Mesenchymal stem cell (in vitro differentiated cells and primary cell): Measurements from ENCODE around the gene PCSK9.

Experiments used
- DNase-seq: peaks from one replicate; pipeline ENCODE4 v3.0.0-alpha.2; 2013
- H2AFZ ChIP-seq: one replicate; pipeline ENCODE4 v1.6.1; 2013; ENCODE audit warnings: low read depth, mild to moderate bottlenecking, control low read depth, inconsistent platforms, low read length, moderate library complexity
- H2AK5ac ChIP-seq: 2 replicates; pipeline ENCODE4 v1.6.1; 2013; ENCODE audit warnings: low read length, moderate library complexity, mild to moderate bottlenecking, inconsistent platforms; ENCODE audit not compliant: severe bottlenecking
- H2BK120ac ChIP-seq: one replicate; pipeline ENCODE4 v1.6.1; 2013; ENCODE audit warnings: low read depth, mild to moderate bottlenecking, inconsistent platforms, low read length, moderate library complexity
- H2BK12ac ChIP-seq, 2 experiments: one replicate each; pipeline ENCODE4 v1.6.1; 2013; ENCODE audit warnings: inconsistent platforms in 2 of 2, low read length in 2 of 2, mild to moderate bottlenecking in 2 of 2, moderate library complexity in 2 of 2, control low read depth in 1 of 2
- H2BK15ac ChIP-seq: one replicate; pipeline ENCODE4 v1.6.1; 2013; ENCODE audit warnings: mild to moderate bottlenecking, low read depth, inconsistent platforms; ENCODE audit not compliant: poor library complexity, severe bottlenecking
- H2BK5ac ChIP-seq: 2 replicates; pipeline ENCODE4 v1.6.1; 2013; ENCODE audit warnings: low read depth, mild to moderate bottlenecking, low read length, control low read depth, inconsistent platforms; ENCODE audit not compliant: poor library complexity, severe bottlenecking
- H3K14ac ChIP-seq, 2 experiments: one replicate each; pipeline ENCODE4 v1.6.1; 2013; ENCODE audit warnings: inconsistent platforms in 2 of 2, low read length in 2 of 2, control low read depth in 1 of 2, mild to moderate bottlenecking in 1 of 2, moderate library complexity in 1 of 2
- H3K18ac ChIP-seq, 2 experiments: one replicate each; pipeline ENCODE4 v1.6.1; 2013; ENCODE audit warnings: inconsistent platforms in 2 of 2, low read length in 2 of 2, control low read depth in 1 of 2, low read depth in 1 of 2, mild to moderate bottlenecking in 1 of 2
- H3K23ac ChIP-seq, 2 experiments: one replicate each; pipeline ENCODE4 v1.6.1; 2013; ENCODE audit warnings: inconsistent platforms in 2 of 2, low read length in 2 of 2, mild to moderate bottlenecking in 2 of 2, moderate library complexity in 2 of 2, control low read depth in 1 of 2
- H3K27ac ChIP-seq: 2 replicates; pipeline ENCODE4 v1.5.1; 2013; ENCODE audit warnings: mild to moderate bottlenecking, moderate library complexity, low read length, control low read depth, inconsistent platforms; ENCODE audit not compliant: poor library complexity, severe bottlenecking
- H3K27me3 ChIP-seq, 2 experiments: 2 replicates each; pipeline versions ENCODE4 v1.6.1 to v1.7.0; 2013; ENCODE audit warnings: low read length in 2 of 2, mild to moderate bottlenecking in 2 of 2, moderate library complexity in 2 of 2, control low read depth in 1 of 2, inconsistent platforms in 1 of 2; ENCODE audit not compliant: control insufficient read depth in 1 of 2, insufficient read depth in 1 of 2
- H3K36me3 ChIP-seq, 2 experiments: 2 replicates each; pipeline versions ENCODE4 v1.6.1 to v1.7.0; 2013; ENCODE audit warnings: low read length in 2 of 2, control low read depth in 1 of 2, inconsistent platforms in 1 of 2, low read depth in 1 of 2, mild to moderate bottlenecking in 1 of 2; ENCODE audit not compliant: insufficient read depth in 2 of 2, control insufficient read depth in 1 of 2
- H3K4ac ChIP-seq, 2 experiments: one replicate each; pipeline ENCODE4 v1.6.1; 2013; ENCODE audit warnings: inconsistent platforms in 2 of 2, low read length in 2 of 2, mild to moderate bottlenecking in 2 of 2, moderate library complexity in 2 of 2, control low read depth in 1 of 2, low read depth in 1 of 2
- H3K4me1 ChIP-seq: 2 replicates; pipeline ENCODE4 v1.6.1; 2013; ENCODE audit warnings: low read depth, low read length, control low read depth; ENCODE audit not compliant: control insufficient read depth, insufficient read depth
- H3K4me2 ChIP-seq: 2 replicates; pipeline ENCODE4 v1.6.1; 2013; ENCODE audit warnings: low read length, mild to moderate bottlenecking, inconsistent platforms; ENCODE audit not compliant: poor library complexity, severe bottlenecking
- H3K4me3 ChIP-seq, 2 experiments: 2 replicates each; pipeline versions ENCODE4 v1.5.1 to v1.7.0; 2013; ENCODE audit warnings: low read length in 2 of 2, mild to moderate bottlenecking in 2 of 2, control low read depth in 1 of 2, low read depth in 1 of 2; ENCODE audit not compliant: insufficient read depth in 1 of 2
- H3K79me1 ChIP-seq: replicated peaks from 2 replicates; pipeline ENCODE4 v1.6.1; 2013; ENCODE audit warnings: mild to moderate bottlenecking, control low read depth, low read length, inconsistent platforms; ENCODE audit not compliant: poor library complexity, severe bottlenecking
- H3K9ac ChIP-seq: 2 replicates; pipeline ENCODE4 v1.7.0; 2013; ENCODE audit warnings: mild to moderate bottlenecking, low read length, moderate library complexity
- H3K9me3 ChIP-seq: 2 replicates; pipeline ENCODE4 v1.7.0; 2013; ENCODE audit warnings: mild to moderate bottlenecking, low read length; ENCODE audit not compliant: control insufficient read depth
- H4K8ac ChIP-seq: one replicate; pipeline ENCODE4 v1.6.1; 2013; ENCODE audit warnings: inconsistent platforms, mild to moderate bottlenecking, low read length, moderate library complexity
- H4K91ac ChIP-seq: one replicate; pipeline ENCODE4 v1.6.1; 2013; ENCODE audit warnings: mild to moderate bottlenecking, low read length, inconsistent platforms
- WGBS: methylation state at CpG from one replicate; pipeline ENCODE4 v1.1.7; 2013; ENCODE audit warnings: mixed read lengths; 5-methylcytosine and 5-hydroxymethylcytosine counted together

Gene PCSK9

GRCh38 chr1:55081188-55081904 lies 42.0 kb downstream of the PCSK9 start:
- Histone ChIP-seq H3K27ac (peak overlapping the region; percentile 79), H3K4me3 (no peak overlapping the region), H3K4ac (no peak overlapping the region), H3K4me1 (peaks cover 5% of the 10 kb centered on the region), H3K23ac (no peak overlapping the region), H3K79me1 (peaks cover 13% of the 10 kb centered on the region), H2AK5ac (no peak overlapping the region), H3K9me3 (no peaks in the 10 kb centered on the region), H2BK5ac (peak overlapping the region; percentile 68), H3K14ac (no peak overlapping the region), H3K18ac (no peak overlapping the region), H2BK15ac (no peak overlapping the region), H2BK12ac (no peak overlapping the region), H3K27me3 (no peaks in the 10 kb centered on the region), H4K8ac (no peak overlapping the region), H2AFZ (no peak overlapping the region), H4K91ac (no peak overlapping the region), H3K36me3 (peaks cover 19 to 99% of the 10 kb centered on the region in 2 experiments), H2BK120ac (no peak overlapping the region), H3K9ac (no peak overlapping the region), H3K4me2 (no peak overlapping the region)
- 31% methylated on average over 9 of the region's 9 CpGs for WGBS
- DNase-seq: peak; percentile 78

GRCh38 chr1:55081905-55082296 lies 42.6 kb downstream of the PCSK9 start:
- Histone ChIP-seq H3K9me3 (no peaks in the 10 kb centered on the region), H3K4me2 (no peak overlapping the region), H3K4me1 (peaks cover 5% of the 10 kb centered on the region), H3K14ac (no peak overlapping the region), H2BK12ac (no peak overlapping the region), H3K4me3 (no peak overlapping the region), H4K8ac (no peak overlapping the region), H2AFZ (no peak overlapping the region), H3K9ac (no peak overlapping the region), H4K91ac (no peak overlapping the region), H3K18ac (no peak overlapping the region), H2BK120ac (no peak overlapping the region), H2BK5ac (no peak overlapping the region), H3K27ac (no peak overlapping the region), H3K27me3 (no peaks in the 10 kb centered on the region), H3K23ac (no peak overlapping the region), H3K79me1 (peaks cover 13% of the 10 kb centered on the region), H2BK15ac (no peak overlapping the region), H3K36me3 (peaks cover 17 to 98% of the 10 kb centered on the region in 2 experiments), H2AK5ac (no peak overlapping the region), H3K4ac (no peak overlapping the region)
- DNase-seq: peak; percentile 58
- 61% methylated on average over 2 of the region's 2 CpGs for WGBS

GRCh38 chr1:55084257-55084656 lies 44.9 kb downstream of the PCSK9 start:
- Histone ChIP-seq H3K18ac (no peak overlapping the region), H2BK15ac (no peak overlapping the region), H3K23ac (no peak overlapping the region), H4K91ac (no peak overlapping the region), H3K9ac (no peak overlapping the region), H3K36me3 (peaks cover 18 to 98% of the 10 kb centered on the region in 2 experiments), H3K27me3 (no peaks in the 10 kb centered on the region), H3K27ac (no peak overlapping the region), H2BK12ac (no peak overlapping the region), H3K4ac (no peak overlapping the region), H3K4me1 (peaks cover 5% of the 10 kb centered on the region), H4K8ac (no peak overlapping the region), H2AK5ac (no peak overlapping the region), H2BK120ac (no peak overlapping the region), H3K4me2 (no peak overlapping the region), H3K79me1 (peaks cover 11% of the 10 kb centered on the region), H3K14ac (no peak overlapping the region), H2AFZ (no peak overlapping the region), H2BK5ac (no peak overlapping the region), H3K9me3 (no peaks in the 10 kb centered on the region), H3K4me3 (no peak overlapping the region)
- WGBS: 98% methylated on average over 7 of the region's 7 CpGs
- no peak for DNase-seq

GRCh38 chr1:55087439-55087838 lies 48.1 kb downstream of the PCSK9 start:
- Histone ChIP-seq H3K4ac (no peak overlapping the region), H2BK15ac (no peak overlapping the region), H3K9me3 (no peaks in the 10 kb centered on the region), H4K91ac (no peak overlapping the region), H3K23ac (no peak overlapping the region), H3K36me3 (peaks cover 21 to 98% of the 10 kb centered on the region in 2 experiments), H3K9ac (no peak overlapping the region), H2AFZ (no peak overlapping the region), H3K27me3 (no peaks in the 10 kb centered on the region), H4K8ac (no peak overlapping the region), H3K14ac (no peak overlapping the region), H3K27ac (no peak overlapping the region), H3K18ac (no peak overlapping the region), H3K4me3 (no peak overlapping the region), H3K4me2 (no peak overlapping the region), H2AK5ac (no peak overlapping the region), H3K79me1 (peaks cover 9% of the 10 kb centered on the region), H2BK5ac (no peak overlapping the region), H3K4me1 (peaks cover 2% of the 10 kb centered on the region), H2BK12ac (no peak overlapping the region), H2BK120ac (no peak overlapping the region)
- DNase-seq: no peak
- 98% methylated on average over 2 of the region's 3 CpGs for WGBS
